Uterus (tissue), 4 donors: ENCODE measurements around the gene LRG1. TPM values are rescaled to one million over a fixed set of nuclear protein-coding genes. Genes with fewer than 3 reads are reported as not detected.
A peak's percentile ranks its signal among the peaks of the same experiment; 100 is the strongest.

Experiments used
- DNase-seq, 2 donors: peaks; one replicate each; pipeline ENCODE4 v3.0.0-alpha.2; 2019 to 2020
- H3K27ac ChIP-seq, 2 donors: fragments of 200-600 bp; sonication (generic); 1 replicate in 1 of 2; 2 replicates in 1 of 2; pipeline ENCODE4 v1.5.1; 2016 to 2018
- H3K27me3 ChIP-seq, 2 donors: fragments of 200-600 bp; sonication (generic); one replicate each; pipeline ENCODE4 v1.5.1; 2018 to 2019; ENCODE audit warnings: control low read depth in 1 of 2
- H3K36me3 ChIP-seq, 2 donors: fragments of 200-600 bp; sonication (generic); one replicate each; pipeline ENCODE4 v1.5.1; 2019; ENCODE audit warnings: control low read depth in 1 of 2
- H3K4me1 ChIP-seq, 2 donors: fragments of 200-600 bp; sonication (generic); one replicate each; pipeline ENCODE4 v1.5.1; 2018 to 2019; ENCODE audit warnings: control low read depth in 1 of 2
- H3K4me3 ChIP-seq, 2 donors: fragments of 200-600 bp; sonication (generic); 1 replicate in 1 of 2; 2 replicates in 1 of 2; pipeline ENCODE4 v1.5.1; 2018 to 2019; ENCODE audit warnings: mild to moderate bottlenecking in 1 of 2
- H3K9me3 ChIP-seq, 2 donors: fragments of 200-600 bp; sonication (generic); one replicate each; pipeline ENCODE4 v1.5.1; 2019; ENCODE audit warnings: control low read depth in 1 of 2
- POLR2A ChIP-seq, 2 donors: fragments of 450-650 bp; IDR thresholded peaks; one replicate each; pipeline ENCODE4 v1.6.1; 2016; ENCODE audit warnings: antibody characterized with exemption in 2 of 2, mild to moderate bottlenecking in 1 of 2, moderate library complexity in 1 of 2
- intact Hi-C: fragments of 100-400 bp; cut with DNase I; formaldehyde crosslinking; loops from one replicate; pipeline ENCODE4 v1.15.1; 2023; ENCODE audit warnings: low total_unique reads
- total RNA-seq, 4 donors: library from RNA; depleted of rRNA in 3 of 4; stranded (reverse); fragments of >200 nt in 3 of 4; gene quantifications; one replicate each; pipeline versions ENCODE4 v1.1.0 to v1.2.4, GENCODE V29; 2014 to 2023
- TF ChIP-seq, protein P1 (sequence below), 4 experiments: fragments of 200-600 bp in 2 of 4; fragments of 450-650 bp in 2 of 4; sonication (generic) in 2 of 4; IDR thresholded peaks; one replicate each; pipeline ENCODE4 v1.5.1; 2016 to 2019; ENCODE audit warnings: antibody characterized with exemption in 4 of 4, mild to moderate bottlenecking in 2 of 4, moderate library complexity in 1 of 4
- donor health status: DM: yes; HTN: yes; CAD: no.

The LRG1 gene
- total RNA-seq, 4 donors from 2014 or later = 0.59 to 1.1 (median 1.1) TPM; not detected in 1

DNA sequence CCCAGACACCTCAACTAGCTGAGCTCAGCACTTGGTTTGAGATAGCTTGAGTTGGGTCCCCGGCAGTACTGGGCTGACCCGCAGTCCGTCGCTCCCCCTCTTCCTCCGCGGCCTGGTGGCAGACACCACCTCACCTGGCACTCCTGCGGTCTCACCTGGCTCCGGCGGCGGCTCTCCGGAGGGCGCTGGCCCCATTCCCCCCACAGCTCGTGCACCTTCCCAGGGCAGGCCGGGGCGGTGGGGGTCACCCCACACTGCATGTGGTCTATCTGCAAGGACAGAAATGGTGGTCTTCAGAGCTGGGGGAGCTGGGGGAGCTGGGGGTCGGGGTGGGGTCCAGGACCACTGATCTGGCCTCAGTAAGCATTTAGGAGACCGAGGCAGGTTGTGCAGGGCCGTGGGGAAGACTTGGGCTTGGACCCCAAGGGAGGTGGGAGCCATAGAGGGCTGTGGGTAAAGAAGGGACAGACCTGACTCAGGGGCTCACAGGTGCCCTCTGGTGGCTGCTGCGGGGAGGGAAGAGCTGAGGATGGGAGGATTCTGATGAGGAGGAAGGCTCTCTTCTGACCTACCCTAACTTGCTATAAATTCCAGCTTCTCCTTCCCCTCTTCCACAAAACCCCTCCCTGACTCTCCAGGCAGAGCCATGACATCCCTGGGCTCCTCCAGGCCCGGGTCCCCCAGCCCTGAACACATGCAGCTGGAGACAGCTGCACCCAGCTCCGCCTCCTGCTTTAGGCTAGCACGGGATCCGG lies 14.9 kb downstream of the LRG1 start:
- Histone ChIP-seq H3K36me3 (no peaks in the 10 kb centered on the region), H3K4me1 (no peaks in the 10 kb centered on the region), H3K27ac (no peak overlapping the region), H3K27me3 (no peaks in the 10 kb centered on the region), H3K9me3 (no peaks in the 10 kb centered on the region), H3K4me3 (no peak overlapping the region)
- no peak for TF ChIP-seq POLR2A (IDR thresholded peaks at IDR 0.05)
- TF ChIP-seq, protein P1, sequence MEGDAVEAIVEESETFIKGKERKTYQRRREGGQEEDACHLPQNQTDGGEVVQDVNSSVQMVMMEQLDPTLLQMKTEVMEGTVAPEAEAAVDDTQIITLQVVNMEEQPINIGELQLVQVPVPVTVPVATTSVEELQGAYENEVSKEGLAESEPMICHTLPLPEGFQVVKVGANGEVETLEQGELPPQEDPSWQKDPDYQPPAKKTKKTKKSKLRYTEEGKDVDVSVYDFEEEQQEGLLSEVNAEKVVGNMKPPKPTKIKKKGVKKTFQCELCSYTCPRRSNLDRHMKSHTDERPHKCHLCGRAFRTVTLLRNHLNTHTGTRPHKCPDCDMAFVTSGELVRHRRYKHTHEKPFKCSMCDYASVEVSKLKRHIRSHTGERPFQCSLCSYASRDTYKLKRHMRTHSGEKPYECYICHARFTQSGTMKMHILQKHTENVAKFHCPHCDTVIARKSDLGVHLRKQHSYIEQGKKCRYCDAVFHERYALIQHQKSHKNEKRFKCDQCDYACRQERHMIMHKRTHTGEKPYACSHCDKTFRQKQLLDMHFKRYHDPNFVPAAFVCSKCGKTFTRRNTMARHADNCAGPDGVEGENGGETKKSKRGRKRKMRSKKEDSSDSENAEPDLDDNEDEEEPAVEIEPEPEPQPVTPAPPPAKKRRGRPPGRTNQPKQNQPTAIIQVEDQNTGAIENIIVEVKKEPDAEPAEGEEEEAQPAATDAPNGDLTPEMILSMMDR (IDR thresholded peaks at IDR 0.05) = peak; percentile 50 to 56 (median 52)
- DNase-seq = peak in 1 of 2 donors; percentile 44
- intact Hi-C loops = no loop called here

DNA sequence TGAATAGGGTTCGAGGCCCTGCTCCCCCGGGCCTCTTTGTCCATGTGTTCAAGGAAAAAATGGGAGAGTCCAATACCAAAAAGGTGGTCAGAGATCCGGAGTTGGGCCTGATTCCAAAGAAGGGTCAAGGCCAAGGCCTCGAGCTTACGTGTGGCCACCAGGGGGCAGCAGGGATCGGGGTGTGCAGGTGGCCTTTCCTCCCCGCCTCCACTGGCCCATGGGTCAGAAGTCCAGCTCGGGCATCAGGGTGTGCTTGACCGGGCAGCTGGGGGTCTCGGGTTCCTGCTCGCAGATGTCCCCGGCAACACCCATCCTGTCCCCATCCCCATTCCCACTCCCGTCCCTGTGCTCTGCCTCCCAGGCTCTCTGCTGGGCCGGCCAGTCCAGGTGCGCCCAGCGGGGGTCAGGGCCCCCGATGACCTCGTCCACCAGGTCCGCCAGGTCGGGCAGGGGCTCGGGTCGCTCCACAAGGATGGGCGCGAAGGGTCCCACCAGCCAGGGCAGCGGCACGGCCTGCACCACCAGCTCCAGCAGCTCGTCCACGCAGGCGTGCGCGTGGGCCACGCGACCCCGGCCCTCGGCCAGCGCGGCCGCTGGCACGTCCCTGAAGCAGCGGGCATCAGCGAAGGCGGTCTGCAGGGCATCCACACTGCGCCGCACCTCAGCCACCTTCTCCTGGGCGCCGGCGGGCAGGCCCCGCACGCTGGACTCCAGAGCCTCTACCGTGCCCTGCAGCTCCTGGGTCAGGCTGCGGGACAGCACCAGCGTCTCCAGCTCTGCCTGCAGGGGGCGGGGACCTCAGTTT lies 16.3 kb downstream of the LRG1 start:
- Histone ChIP-seq H3K9me3 (no peaks in the 10 kb centered on the region), H3K4me3 (no peak overlapping the region), H3K4me1 (peaks cover 0 to 9% of the 10 kb centered on the region in 2 donors), H3K27ac (no peak overlapping the region), H3K27me3 (no peaks in the 10 kb centered on the region), H3K36me3 (no peaks in the 10 kb centered on the region)
- TF ChIP-seq, protein P1 (IDR thresholded peaks at IDR 0.05) = peak; percentile 22 to 43 (median 42)
- no peak for TF ChIP-seq POLR2A (IDR thresholded peaks at IDR 0.05)
- intact Hi-C loops = no loop called here
- no peak for DNase-seq

DNA sequence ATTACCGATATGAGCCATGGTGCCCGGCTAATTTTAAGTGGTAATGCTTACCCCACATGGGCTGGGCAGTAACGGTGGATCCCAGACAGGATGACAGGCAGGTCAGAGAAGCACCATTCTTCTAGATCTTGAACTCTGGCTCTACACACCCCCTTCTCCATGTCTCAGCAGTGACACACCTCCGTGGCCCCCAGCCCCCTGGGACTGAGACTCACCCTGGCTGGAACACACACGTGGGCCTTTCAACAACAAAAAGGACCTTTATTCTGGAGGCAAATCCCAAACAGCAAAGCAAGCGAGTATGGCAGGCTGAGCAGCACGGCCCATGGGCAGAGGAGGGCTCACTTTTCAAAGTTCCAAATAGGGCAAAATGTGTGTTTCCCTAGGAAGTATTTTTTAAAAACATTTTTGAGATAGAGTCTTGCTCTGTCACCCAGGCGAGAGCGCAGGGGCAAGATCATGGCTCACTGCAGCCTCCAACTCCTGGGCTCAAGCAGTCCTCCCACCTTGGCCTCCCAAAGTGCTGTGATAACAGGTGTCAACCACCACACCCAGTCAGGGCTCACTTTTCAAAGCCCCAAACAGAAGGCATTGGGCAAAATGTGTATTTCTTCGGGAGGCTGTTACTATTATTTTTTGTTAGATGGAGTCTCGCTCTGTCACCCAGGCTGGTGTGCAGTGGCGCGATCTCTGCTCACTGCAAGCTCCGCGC lies 17.4 kb downstream of the LRG1 start:
- Histone ChIP-seq H3K9me3 (no peaks in the 10 kb centered on the region), H3K4me3 (no peak overlapping the region), H3K4me1 (peaks cover 0 to 14% of the 10 kb centered on the region in 2 donors), H3K36me3 (no peaks in the 10 kb centered on the region), H3K27ac (no peak overlapping the region), H3K27me3 (no peaks in the 10 kb centered on the region)
- TF ChIP-seq, protein P1 (IDR thresholded peaks at IDR 0.05) = no peak
- TF ChIP-seq POLR2A (IDR thresholded peaks at IDR 0.05) = no peak
- intact Hi-C loops = no loop called here
- no peak for DNase-seq

DNA sequence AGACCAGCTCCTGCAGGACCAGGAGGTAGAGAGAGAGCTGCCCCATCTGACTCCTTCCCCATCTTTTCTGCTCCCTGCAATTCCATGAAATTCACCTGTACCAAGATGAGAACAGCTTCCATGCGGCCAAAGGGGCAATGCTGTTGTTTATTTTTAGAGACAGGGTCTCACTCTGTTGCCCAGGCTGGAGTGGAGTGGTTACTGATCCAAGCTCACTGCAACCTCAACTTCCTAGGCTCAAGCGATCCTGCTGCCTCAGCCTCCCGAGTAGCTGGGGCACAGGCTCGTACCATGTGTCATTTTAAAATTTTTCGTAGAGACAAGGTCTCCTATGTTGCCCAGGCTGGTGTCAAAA lies 18.0 kb downstream of the LRG1 start:
- intact Hi-C loops = no loop called here

DNA sequence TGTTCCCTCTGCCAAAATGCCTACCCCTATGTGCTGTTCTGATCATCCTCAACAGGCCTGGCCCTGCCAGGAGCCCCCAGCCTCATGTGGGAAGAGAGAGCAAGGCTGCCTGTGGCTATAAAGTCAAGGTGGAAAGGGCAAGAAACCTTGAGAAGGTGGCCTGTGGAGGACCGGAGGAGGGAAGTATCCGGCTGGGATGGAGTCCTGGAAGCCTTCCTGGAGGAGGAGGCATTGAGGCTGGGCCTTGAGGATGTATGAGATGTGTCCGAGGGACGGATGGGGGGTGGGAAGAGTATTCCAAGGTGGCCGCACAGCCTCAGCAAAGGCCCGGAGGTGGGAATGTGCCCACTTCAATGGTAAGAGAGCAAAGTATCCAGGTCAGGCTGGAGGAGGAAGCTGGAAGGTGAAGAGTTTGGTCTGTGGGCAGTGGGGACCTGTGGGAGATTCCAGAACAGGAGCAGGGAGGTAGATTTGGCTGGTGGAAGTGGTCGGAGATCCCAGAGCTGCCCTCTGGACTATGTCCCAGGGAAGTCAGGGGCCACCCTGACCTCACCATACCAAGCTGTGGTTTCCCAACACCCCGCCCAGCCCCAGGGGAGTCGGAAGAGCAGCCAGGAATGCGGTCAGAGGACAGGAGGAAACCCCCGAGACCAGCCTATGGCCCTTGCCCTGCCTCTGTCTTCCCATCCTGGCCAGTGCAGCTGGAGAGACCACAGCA lies 18.5 kb downstream of the LRG1 start:
- no peak overlapping the region for H3K4me3 ChIP-seq
- H3K27me3 ChIP-seq = no peaks in the 10 kb centered on the region
- intact Hi-C loops = no loop called here
- H3K4me1 ChIP-seq = peaks cover 0 to 14% of the 10 kb centered on the region in 2 donors
- H3K27ac ChIP-seq = peak overlapping the region in 1 of 2 donors; percentile 10
- no peaks in the 10 kb centered on the region for H3K9me3 ChIP-seq
- no peaks in the 10 kb centered on the region for H3K36me3 ChIP-seq
- no peak for DNase-seq
- no peak for TF ChIP-seq POLR2A (IDR thresholded peaks at IDR 0.05)
- TF ChIP-seq, protein P1 (IDR thresholded peaks at IDR 0.05) = no peak

More for the DNA sequence above, 18.0 kb downstream of the LRG1 start:
- no peaks in the 10 kb centered on the region for H3K36me3 ChIP-seq
- H3K9me3 ChIP-seq = no peaks in the 10 kb centered on the region
- H3K27ac ChIP-seq = no peak overlapping the region
- peaks cover 0 to 14% of the 10 kb centered on the region in 2 donors for H3K4me1 ChIP-seq
- no peak for DNase-seq
- no peak overlapping the region for H3K4me3 ChIP-seq
- H3K27me3 ChIP-seq = no peaks in the 10 kb centered on the region
- no peak for TF ChIP-seq POLR2A (IDR thresholded peaks at IDR 0.05)
